ELR (cell line): ENCODE data around the gene IGF2R.
A peak's percentile ranks its signal among the peaks of the same experiment; 100 is the strongest.
"Not testable (repeated sequence)": the region's sequence is repeated elsewhere in the genome, so short reads cannot be mapped to it uniquely, and the experiment has no call there.

ENCODE experiments used
- DNase-seq: peaks from one replicate; pipeline ENCODE4 v3.0.0-alpha.2; 2015; ENCODE audit warnings: low read depth

The IGF2R gene

DNA sequence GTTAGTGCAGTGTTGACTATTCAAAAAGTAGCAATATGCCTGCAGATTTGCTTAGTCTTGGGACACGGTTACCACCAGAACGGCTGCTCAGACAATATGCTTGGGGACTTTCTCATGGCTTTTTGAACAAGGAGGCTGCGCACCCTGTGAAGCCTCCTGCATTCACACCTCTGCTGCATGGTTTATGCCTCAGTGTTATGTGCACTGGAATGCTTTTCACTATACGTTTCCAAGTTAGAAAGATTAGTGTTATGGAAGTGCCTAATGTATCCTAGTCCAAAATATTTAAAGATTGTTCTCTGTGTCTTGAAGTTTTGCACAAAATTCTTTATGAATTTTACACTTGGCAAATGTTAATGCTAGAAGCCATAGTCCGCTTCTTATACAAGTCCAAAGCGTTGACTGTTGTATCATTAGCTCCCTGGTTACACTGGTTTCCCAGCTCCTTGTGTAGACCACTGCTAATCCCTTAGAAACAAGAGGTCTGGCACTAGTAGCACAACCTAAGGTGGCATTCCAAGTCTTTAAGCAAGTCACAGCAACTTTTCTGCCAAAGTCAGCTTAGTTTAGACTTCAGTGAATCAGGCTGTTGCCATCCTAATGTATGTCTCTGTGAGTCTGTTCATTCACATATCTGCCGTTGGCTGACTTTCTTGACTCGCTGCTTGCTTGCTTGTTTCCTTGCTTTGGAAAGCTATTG is 126.4 kb downstream of the IGF2R start:
- DNase-seq: no peak

- no peak for DNase-seq
Measured at GRCh38 chr6:160101277-160102205, 132.7 kb downstream of the IGF2R start.

DNA sequence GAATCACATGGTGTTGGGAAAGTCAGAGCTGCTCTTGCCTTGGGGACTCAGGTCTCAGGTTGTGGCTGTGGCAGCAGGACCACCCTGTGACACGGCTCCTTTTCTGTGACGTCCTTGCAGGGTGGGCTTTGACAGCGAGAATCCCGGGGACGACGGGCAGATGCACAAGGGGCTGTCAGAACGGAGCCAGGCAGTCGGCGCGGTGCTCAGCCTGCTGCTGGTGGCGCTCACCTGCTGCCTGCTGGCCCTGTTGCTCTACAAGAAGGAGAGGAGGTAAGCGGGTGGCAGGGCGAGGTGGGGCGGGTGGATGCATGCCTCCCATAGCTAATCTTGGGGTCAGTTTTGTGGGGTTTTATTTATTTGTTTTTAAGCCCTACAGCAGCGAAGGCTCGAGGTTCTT is 133.5 kb downstream of the IGF2R start:
- DNase-seq: no peak

GRCh38 chr6:160102956-160103824 is 134.3 kb downstream of the IGF2R start:
- DNase-seq: peak; percentile 55

DNA sequence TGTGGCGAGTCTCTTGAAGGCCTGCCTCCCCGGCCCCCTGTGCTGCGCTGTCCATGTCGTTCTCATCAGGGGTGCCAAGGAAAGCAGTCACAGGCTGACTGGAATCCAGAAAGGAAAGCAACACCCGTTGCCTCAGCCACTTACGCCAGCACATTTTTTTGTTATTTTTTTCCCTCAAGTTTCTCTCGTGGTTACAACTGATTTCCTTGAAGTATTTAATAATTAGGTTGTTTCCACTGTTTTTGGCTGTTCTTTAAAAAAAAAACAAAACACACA is 134.9 kb downstream of the IGF2R start:
- no peak for DNase-seq

DNA sequence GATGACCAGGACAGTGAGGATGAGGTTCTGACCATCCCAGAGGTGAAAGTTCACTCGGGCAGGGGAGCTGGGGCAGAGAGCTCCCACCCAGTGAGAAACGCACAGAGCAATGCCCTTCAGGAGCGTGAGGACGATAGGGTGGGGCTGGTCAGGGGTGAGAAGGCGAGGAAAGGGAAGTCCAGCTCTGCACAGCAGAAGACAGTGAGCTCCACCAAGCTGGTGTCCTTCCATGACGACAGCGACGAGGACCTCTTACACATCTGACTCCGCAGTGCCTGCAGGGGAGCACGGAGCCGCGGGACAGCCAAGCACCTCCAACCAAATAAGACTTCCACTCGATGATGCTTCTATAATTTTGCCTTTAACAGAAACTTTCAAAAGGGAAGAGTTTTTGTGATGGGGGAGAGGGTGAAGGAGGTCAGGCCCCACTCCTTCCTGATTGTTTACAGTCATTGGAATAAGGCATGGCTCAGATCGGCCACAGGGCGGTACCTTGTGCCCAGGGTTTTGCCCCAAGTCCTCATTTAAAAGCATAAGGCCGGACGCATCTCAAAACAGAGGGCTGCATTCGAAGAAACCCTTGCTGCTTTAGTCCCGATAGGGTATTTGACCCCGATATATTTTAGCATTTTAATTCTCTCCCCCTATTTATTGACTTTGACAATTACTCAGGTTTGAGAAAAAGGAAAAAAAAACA is 136.1 kb downstream of the IGF2R start:
- no peak for DNase-seq

GRCh38 chr6:160106010-160106409 is 137.1 kb downstream of the IGF2R start:
- no peak for DNase-seq

GRCh38 chr6:160106701-160107100 is 137.8 kb downstream of the IGF2R start:
- DNase-seq: peak; percentile 21

- DNase-seq: no peak
Measured at GRCh38 chr6:160108077-160108476, 139.2 kb downstream of the IGF2R start.

GRCh38 chr6:160110586-160111123 is 141.8 kb downstream of the IGF2R start:
- DNase-seq: no peak

DNA sequence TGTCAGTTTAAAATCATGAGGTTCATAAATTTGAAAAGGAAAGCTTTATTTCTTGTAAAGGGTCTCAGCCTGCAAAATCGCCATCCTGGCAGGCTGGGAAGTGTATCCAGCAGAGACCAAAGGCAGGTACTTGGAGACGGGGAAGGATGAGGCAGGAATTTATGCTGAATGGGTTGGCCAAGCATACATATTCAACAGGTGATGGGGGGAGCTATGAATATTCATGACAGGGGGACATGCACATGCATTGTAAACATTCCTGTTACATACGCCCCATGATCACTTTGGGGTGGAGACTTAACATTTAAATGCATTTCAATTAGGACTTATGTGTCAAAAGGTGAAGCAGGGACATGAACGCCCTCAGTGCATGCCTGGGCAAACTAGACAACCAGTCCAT is 142.9 kb downstream of the IGF2R start:
- no peak for DNase-seq

DNA sequence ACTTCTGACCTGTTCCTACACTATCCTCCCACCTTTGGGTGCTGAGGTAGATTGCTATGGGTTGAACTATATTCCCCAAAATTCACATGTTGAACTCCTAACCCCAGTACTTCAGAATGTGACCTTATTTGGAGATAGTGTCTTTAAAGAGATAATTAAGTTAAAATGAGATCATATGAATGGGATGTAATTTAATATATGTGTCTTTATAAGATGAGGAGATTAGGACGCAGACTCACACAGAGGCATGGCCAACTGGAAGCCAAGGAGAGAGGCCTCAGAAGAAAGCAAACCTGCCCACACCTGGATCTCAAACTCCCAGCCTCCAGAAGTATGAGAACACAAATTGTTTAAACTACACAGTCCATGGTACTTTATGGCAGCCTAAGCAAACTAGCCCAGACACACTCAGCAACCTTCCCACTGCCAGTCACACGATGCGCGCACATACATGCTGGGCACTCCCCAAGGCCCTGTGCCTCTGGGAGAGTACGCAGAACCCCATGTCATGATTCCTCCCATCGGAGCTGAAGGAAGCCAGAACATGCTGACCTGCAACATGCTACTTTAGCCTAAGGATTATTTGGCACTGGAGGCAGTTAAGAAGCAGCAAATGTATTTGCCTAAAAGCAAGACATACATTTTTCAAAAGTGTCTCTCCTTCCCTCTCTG is 143.9 kb downstream of the IGF2R start:
- DNase-seq: no peak

DNA sequence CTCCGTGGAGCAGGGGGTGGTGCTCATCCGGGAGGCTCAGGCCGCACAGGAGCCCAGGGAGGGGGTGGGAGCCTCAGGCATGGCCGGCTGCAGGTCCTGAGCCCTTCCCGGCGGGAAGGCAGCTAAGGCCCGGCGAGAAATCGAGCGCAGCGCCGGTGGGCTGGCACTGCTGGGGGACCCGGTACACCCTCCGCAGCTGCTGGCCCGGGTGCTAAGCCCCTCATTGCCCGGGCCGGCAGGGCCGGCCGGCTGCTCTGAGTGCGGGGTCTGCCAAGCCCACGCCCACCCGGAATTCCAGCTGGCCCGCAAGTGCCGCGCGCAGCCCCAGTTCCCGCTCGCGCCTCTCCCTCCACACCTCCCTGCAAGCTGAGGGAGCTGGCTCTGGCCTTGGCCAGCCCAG is 145.7 kb downstream of the IGF2R start:
- not testable (repeated sequence) for DNase-seq

DNA sequence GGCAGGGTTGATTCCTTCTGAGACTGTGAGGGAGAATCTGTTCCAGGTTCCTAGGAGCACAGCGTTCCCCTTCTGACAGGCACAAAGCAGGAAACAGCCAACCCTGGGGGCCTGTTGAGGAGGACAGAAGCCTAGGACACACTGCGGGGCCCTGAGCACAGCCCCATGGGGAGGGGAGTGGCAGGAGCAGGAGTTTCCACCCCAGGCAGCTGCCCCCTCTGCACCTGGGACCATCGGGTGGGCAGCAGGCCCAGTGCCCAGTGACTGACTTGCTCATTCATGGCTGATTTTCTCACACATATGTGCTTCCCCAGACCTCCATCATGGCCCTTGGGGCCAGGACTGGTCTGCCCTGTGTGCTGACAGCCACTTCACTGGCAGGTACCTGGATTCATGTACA is 146.5 kb downstream of the IGF2R start:
- DNase-seq: no peak

GRCh38 chr6:160116411-160116810 is 147.5 kb downstream of the IGF2R start:
- no peak for DNase-seq

DNA sequence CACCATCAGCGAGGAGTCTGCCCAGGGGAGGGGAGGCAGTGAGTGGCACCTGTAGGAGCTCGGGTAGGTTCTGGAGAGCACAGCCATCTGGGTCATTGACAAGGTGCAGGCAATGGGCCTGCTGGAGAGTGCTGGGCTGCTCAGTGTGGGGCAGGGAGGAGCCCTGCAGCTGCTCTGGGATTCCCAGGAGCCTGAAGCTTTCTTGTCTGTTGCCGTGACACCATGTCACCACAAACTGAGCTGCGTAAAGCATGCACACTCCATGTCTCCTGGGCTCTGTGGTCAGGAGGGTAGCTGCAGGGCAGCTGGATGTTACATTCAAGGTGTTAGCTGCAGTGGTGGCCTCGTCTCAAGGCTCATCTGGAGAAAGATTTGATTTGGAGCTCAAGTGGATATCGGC is 148.3 kb downstream of the IGF2R start:
- no peak for DNase-seq

- no peak for DNase-seq
Measured at GRCh38 chr6:160118620-160119229, 149.8 kb downstream of the IGF2R start.

DNA sequence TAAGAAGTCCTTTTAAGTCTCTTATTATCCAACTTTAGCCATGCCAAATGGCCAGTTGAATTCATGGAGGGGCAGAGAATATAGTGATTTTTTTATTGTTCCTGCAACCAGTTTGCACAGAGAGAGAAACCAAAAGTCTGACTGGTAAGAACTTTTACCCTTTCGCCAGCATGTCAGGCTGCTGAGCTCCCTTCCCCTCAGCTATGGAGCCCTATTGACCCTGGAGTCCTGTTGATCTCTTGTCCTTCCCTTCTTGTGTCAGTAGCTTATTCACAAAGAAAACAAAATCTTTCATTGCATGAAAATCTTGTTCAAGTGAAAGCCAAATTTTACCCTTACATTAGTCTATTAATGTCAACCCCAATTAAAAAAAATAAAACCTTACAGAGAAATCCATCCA is 151.2 kb downstream of the IGF2R start:
- no peak for DNase-seq

GRCh38 chr6:160121558-160121957 is 152.7 kb downstream of the IGF2R start, which contains the start of gene SLC22A1:
Gene SLC22A1, plus strand, starts transcription at chr6:160121815. Its CDS starts 121 bp downstream, at chr6:160121936.
- no peak for DNase-seq

DNA sequence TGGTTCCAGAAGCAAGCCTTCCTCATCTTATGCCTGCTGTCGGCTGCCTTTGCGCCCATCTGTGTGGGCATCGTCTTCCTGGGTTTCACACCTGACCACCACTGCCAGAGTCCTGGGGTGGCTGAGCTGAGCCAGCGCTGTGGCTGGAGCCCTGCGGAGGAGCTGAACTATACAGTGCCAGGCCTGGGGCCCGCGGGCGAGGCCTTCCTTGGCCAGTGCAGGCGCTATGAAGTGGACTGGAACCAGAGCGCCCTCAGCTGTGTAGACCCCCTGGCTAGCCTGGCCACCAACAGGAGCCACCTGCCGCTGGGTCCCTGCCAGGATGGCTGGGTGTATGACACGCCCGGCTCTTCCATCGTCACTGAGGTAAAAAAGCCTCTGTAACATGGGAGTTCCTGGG is 153.1 kb downstream of the IGF2R start:
- no peak for DNase-seq

GRCh38 chr6:160122744-160123143 is 153.9 kb downstream of the IGF2R start:
- DNase-seq: no peak
